ENCODE results near the gene TWSG1. TPM values are rescaled to one million over a fixed set of nuclear protein-coding genes. Genes with fewer than 3 reads are reported as not detected.
A peak's percentile ranks its signal among the peaks of the same experiment; 100 is the strongest.

TWSG1 gene
- total RNA-seq, 1 donor from 2014 or later = 4.8 TPM

- CTCF ChIA-PET = no interaction called here
- DNase-seq (no peak), ATAC-seq (ENCODE audit: low read depth) (no peak)
- Mint-ChIP-seq H3K9me3 (no peaks in the 10 kb centered on the region), H3K4me1 (peaks cover 13% of the 10 kb centered on the region), H3K4me3 (peak overlapping the region; percentile 44), H3K27me3 (no peaks in the 10 kb centered on the region), H3K27ac (no peak overlapping the region), H3K36me3 (ENCODE audit: low read depth) (no peaks in the 10 kb centered on the region)
- POLR2A ChIA-PET = no interaction called here
- intact Hi-C loops (cut with micrococcal nuclease) = no loop called here
- no peak for TF ChIP-seq CTCF (IDR thresholded peaks at IDR 0.05)
Observed at GRCh38 chr18:9433671-9434121, 99.1 kb downstream of the TWSG1 start.

DNA sequence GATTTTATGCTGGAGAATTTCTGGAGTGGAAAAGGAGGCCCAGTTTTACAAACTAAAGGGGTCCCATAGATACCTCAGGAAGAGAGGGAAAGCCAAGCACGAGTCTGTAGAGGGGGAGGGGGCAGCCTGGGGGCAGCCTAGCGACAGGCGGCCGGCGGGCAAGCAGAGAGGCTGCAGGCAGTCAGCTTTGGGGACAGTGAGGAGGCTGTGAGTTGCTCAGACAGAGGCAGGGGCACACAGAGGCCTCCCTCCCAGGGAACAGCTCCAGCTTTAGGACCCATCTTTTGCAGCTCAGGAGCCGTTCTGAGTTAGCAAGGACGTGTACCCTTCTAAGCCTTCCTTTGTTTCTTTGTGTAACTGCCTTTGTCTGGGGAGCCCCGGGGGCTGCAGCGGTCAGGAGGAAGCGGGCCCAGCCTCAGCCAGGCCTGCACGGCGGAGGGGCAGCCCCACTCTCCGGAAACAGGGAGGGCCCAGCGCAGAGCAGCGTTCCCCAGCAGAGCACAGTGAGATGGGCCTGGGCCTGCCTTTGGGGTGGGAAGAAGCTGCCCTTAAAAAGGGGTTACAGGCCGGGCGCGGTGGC lies 99.6 kb downstream of the TWSG1 start:
- peaks cover 13% of the 10 kb centered on the region for H3K4me1 Mint-ChIP-seq
- ATAC-seq (ENCODE audit: low read depth) (no peak), DNase-seq (no peak)
- H3K9me3 Mint-ChIP-seq = no peaks in the 10 kb centered on the region
- H3K27me3 Mint-ChIP-seq = no peaks in the 10 kb centered on the region
- POLR2A ChIA-PET = no interaction called here
- no peaks in the 10 kb centered on the region for H3K36me3 Mint-ChIP-seq (ENCODE audit: low read depth)
- no peak overlapping the region for H3K27ac Mint-ChIP-seq
- intact Hi-C loops (cut with micrococcal nuclease) = no loop called here
- H3K4me3 Mint-ChIP-seq = peak overlapping the region; percentile 50
- no peak for TF ChIP-seq CTCF (IDR thresholded peaks at IDR 0.05)
- CTCF ChIA-PET = no interaction called here

- intact Hi-C loops (cut with micrococcal nuclease) = no loop called here
- DNase-seq = no peak
- Mint-ChIP-seq H3K36me3 (ENCODE audit: low read depth) (no peaks in the 10 kb centered on the region), H3K4me1 (peaks cover 13% of the 10 kb centered on the region), H3K27ac (no peak overlapping the region), H3K4me3 (no peak overlapping the region), H3K9me3 (no peaks in the 10 kb centered on the region), H3K27me3 (no peaks in the 10 kb centered on the region)
- POLR2A ChIA-PET = no interaction called here
- CTCF ChIA-PET = no interaction called here
- no peak for TF ChIP-seq CTCF (IDR thresholded peaks at IDR 0.05)
- no peak for ATAC-seq (ENCODE audit: low read depth)
Observed at GRCh38 chr18:9435041-9435440, 100.5 kb downstream of the TWSG1 start.

DNA sequence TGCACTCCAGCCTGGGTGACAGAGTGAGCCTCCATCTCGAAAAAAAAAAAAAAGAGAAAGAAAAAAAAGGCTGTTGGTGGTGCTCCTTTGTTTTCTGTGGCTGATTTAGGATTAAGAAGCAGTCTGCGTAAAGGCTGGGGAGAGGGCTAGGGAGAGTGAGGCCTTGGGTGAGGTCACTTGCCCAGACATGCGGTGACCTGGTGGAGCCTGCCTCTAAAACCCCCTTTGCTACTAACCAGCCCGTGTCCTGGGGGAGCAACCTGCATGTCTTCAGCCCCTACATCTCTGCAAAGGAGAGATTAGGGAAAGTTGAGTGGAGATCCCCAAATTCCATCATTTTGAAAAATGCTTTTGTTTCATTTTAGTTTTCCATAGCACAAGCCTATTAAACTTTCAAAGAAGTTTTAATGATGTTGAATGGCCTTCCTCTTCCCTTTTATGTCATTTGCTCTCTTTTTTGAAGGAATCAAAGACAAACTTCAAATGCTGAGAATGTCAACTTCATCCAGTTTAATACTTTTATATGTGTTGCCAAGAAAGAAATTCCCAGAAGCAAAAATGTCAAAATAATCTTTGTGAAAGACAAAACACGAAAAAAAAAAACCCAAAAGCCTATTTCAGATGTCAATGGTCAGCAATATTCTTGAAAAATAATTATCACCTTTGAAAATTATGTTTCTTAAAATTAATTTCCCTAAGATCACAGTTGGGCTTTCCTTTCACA lies 101.8 kb downstream of the TWSG1 start:
- no peaks in the 10 kb centered on the region for H3K9me3 Mint-ChIP-seq
- no peaks in the 10 kb centered on the region for H3K27me3 Mint-ChIP-seq
- no peak overlapping the region for H3K27ac Mint-ChIP-seq
- ChIA-PET POLR2A (no interaction called here), CTCF (no interaction called here)
- ATAC-seq (ENCODE audit: low read depth) (no peak), DNase-seq (no peak)
- TF ChIP-seq CTCF (IDR thresholded peaks at IDR 0.05) = no peak
- no peaks in the 10 kb centered on the region for H3K36me3 Mint-ChIP-seq (ENCODE audit: low read depth)
- no peak overlapping the region for H3K4me3 Mint-ChIP-seq
- H3K4me1 Mint-ChIP-seq = peaks cover 15% of the 10 kb centered on the region
- intact Hi-C loops (cut with micrococcal nuclease) = no loop called here

DNA sequence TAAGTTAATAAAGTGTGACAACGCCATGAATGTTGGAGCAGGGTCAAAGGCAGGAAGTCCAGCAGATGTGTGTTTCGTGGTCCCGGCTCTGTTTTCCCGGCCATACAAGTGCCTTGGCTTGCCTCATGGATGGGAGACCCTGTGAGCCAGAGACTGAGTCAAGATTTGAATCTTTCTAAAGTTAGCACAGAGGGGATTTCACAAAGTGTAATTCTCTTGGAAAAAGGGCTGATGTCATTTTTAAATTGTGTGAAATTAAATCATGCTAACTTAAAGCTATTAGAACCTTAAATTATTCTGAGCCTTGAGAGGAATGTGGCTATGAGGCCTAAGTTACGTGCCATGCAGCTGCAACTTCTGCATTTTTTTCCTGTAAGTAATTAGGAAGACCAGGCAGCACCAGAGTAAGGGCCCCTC lies 102.5 kb downstream of the TWSG1 start:
- ATAC-seq (ENCODE audit: low read depth) (no peak), DNase-seq (no peak)
- no peaks in the 10 kb centered on the region for H3K9me3 Mint-ChIP-seq
- no peak for TF ChIP-seq CTCF (IDR thresholded peaks at IDR 0.05)
- ChIA-PET POLR2A (no interaction called here), CTCF (no interaction called here)
- H3K4me3 Mint-ChIP-seq = no peak overlapping the region
- peaks cover 15% of the 10 kb centered on the region for H3K4me1 Mint-ChIP-seq
- no peaks in the 10 kb centered on the region for H3K36me3 Mint-ChIP-seq (ENCODE audit: low read depth)
- no peaks in the 10 kb centered on the region for H3K27me3 Mint-ChIP-seq
- intact Hi-C loops (cut with micrococcal nuclease) = no loop called here
- no peak overlapping the region for H3K27ac Mint-ChIP-seq

Measured in activated B cell treated with CpG ODN at 0.5 μM for 24 hours (primary cell).